Activated naive CD4-positive, alpha-beta T cell treated with anti-CD3 and anti-CD28 coated beads for 36 hours (primary cell): ENCODE results near the gene BEGAIN. TPM values are rescaled to one million over a fixed set of nuclear protein-coding genes. Genes with fewer than 3 reads are reported as not detected.

Experiments
- CTCF ChIA-PET: fragments of 350-600 bp; sonication (Branson Sonifier 250); formaldehyde crosslinking; loops from one replicate; lab custom pipeline; 2021; ENCODE audit warnings: antibody characterized with exemption; lab: Charles Lee
- DNase-seq: peaks from one replicate; pipeline ENCODE4 v3.0.0-alpha.2; 2020
- H3K27ac Mint-ChIP-seq: one replicate; pipeline ENCODE4 v1.8.0; 2021; ENCODE audit warnings: mild to moderate bottlenecking, mixed read lengths
- H3K27me3 Mint-ChIP-seq: one replicate; pipeline ENCODE4 v1.8.0; 2021; ENCODE audit warnings: low read depth, mixed read lengths
- H3K36me3 Mint-ChIP-seq: one replicate; pipeline ENCODE4 v1.8.0; 2021; ENCODE audit warnings: low read depth, mixed read lengths
- H3K4me1 Mint-ChIP-seq: one replicate; pipeline ENCODE4 v1.8.0; 2021; ENCODE audit warnings: low read depth, mixed read lengths
- H3K4me3 Mint-ChIP-seq: one replicate; pipeline ENCODE4 v1.8.0; 2021; ENCODE audit warnings: mild to moderate bottlenecking, moderate library complexity, mixed read lengths
- H3K9me3 Mint-ChIP-seq: one replicate; pipeline ENCODE4 v1.8.0; 2021; ENCODE audit warnings: mixed read lengths
- intact Hi-C: fragments of 100-400 bp; cut with micrococcal nuclease; formaldehyde crosslinking; loops from one replicate; pipeline ENCODE4 v1.15.1; 2023
- total RNA-seq, 2 experiments: library from RNA; stranded (reverse); gene quantifications; one replicate each; pipeline ENCODE4 v1.2.3, GENCODE V29; 2021

BEGAIN gene
- total RNA-seq, 2 experiments from 2014 or later = 5.0 to 5.6 TPM

DNA sequence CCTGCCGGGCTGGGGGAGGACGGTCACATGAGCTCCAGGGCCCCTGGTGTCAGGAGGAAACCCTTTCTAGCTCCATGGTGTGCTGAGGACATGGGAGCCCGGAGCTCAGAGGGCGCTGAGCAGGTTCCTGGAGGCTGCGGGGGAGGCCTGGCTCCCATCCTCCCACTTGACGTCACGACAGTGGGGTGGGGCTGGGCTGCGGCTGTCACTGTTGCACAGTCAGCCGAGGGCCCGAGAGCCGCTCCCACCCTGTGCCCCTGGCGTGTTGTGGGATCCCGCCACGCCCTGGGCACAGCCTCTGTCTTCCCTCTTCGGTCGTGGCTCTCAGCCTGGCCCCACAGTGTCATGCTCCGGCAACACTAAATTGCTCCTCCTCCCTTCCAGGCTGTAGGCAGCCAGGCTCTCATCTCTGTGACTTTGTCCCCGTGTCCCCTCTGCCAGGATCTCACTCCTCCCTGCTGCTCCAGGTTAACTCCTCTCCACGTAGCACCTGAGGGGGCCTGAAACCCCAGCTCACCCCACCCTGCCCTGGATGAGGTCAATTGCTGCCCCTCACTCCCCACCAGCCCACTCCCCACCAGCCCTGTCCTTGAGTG is 33.0 kb downstream of the BEGAIN start:
- no peaks in the 10 kb centered on the region for H3K27me3 Mint-ChIP-seq
- no peaks in the 10 kb centered on the region for H3K36me3 Mint-ChIP-seq
- intact Hi-C loops = no loop called here
- H3K27ac Mint-ChIP-seq = no peak overlapping the region
- H3K4me3 Mint-ChIP-seq = no peak overlapping the region
- H3K4me1 Mint-ChIP-seq = peaks cover 6% of the 10 kb centered on the region
- CTCF ChIA-PET = no interaction called here
- no peaks in the 10 kb centered on the region for H3K9me3 Mint-ChIP-seq
- peak; percentile 38 for DNase-seq

DNA sequence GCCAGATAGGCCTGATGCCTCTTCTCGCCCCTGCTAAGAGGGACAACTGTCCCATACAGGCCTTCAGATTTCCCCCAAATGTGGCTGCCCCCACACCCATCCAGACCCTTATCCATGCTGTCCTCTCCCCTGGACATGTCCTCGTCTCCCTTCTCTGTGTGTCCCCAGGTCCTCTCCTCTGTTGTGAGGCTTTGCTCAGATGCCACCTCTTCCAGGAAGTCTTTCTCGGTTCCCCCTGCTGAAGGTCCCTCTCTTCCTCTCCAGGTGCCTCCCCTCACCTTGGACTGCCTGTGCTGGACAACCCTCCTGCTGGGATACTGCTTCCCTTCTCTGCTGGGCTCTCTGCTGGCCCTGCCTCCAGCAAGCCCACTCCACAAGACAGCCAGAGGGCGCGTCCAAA is 33.7 kb downstream of the BEGAIN start:
- Mint-ChIP-seq H3K27me3 (no peaks in the 10 kb centered on the region), H3K36me3 (no peaks in the 10 kb centered on the region), H3K4me1 (peaks cover 9% of the 10 kb centered on the region), H3K27ac (no peak overlapping the region), H3K9me3 (no peaks in the 10 kb centered on the region), H3K4me3 (no peak overlapping the region)
- intact Hi-C loops = no loop called here
- CTCF ChIA-PET = no interaction called here
- no peak for DNase-seq

DNA sequence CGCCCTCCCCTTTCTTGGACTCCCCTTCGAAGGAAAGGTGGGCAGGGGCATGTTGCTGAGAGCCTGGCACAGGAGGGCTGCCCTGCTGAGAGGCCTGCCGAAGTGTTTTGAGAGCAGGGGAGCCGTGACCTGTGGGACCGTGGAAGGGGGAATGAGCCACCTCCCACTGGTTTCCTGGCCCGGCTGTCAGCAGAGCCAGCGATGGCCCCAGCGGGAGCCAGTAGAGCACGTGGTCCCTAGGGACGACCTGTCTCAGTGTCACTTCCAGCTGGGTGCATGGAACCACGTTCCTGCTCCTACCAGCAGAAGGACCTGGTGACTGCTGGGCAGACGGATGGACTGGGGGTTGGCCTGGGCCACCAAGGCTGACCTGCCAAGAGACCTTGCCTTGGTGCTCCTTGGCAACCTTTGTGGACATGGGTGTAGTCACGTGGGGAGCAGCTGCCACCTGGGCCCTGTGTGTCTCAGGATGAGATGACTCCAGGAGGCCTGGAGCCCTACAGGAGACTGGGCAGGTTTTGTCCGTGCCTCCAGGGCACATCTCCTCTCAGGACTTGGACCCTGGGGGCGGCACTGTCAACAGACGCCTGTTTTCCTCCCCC is 34.6 kb downstream of the BEGAIN start:
- H3K9me3 Mint-ChIP-seq = no peaks in the 10 kb centered on the region
- no peak overlapping the region for H3K4me3 Mint-ChIP-seq
- intact Hi-C loops = no loop called here
- no peak for DNase-seq
- peaks cover 12% of the 10 kb centered on the region for H3K4me1 Mint-ChIP-seq
- H3K27me3 Mint-ChIP-seq = no peaks in the 10 kb centered on the region
- no peak overlapping the region for H3K27ac Mint-ChIP-seq
- H3K36me3 Mint-ChIP-seq = no peaks in the 10 kb centered on the region
- CTCF ChIA-PET = no interaction called here

DNA sequence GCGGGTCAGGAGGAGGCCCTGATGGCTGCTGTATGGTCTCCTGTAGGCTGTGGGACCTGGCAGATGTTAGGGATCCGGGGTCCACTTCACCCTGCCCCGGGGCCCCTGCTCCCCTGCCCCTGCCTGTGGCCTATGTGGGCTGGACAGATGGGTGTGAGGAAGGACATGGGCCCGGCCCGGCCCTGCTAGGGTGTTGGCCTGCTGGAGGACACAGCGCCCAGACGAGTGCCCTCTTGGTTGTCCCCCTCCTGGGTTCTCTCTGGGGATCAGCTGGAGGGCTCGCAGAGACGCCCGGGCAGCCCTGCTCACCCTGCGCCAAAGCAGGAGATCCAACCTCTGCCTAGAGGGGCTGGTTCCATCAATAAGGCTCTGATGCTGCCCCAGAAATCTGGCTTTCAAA is 36.2 kb downstream of the BEGAIN start:
- no peaks in the 10 kb centered on the region for H3K36me3 Mint-ChIP-seq
- H3K9me3 Mint-ChIP-seq = no peaks in the 10 kb centered on the region
- H3K4me3 Mint-ChIP-seq = no peak overlapping the region
- intact Hi-C loops = no loop called here
- CTCF ChIA-PET = no interaction called here
- no peak for DNase-seq
- H3K4me1 Mint-ChIP-seq = peaks cover 21% of the 10 kb centered on the region
- H3K27ac Mint-ChIP-seq = no peak overlapping the region
- no peaks in the 10 kb centered on the region for H3K27me3 Mint-ChIP-seq

DNA sequence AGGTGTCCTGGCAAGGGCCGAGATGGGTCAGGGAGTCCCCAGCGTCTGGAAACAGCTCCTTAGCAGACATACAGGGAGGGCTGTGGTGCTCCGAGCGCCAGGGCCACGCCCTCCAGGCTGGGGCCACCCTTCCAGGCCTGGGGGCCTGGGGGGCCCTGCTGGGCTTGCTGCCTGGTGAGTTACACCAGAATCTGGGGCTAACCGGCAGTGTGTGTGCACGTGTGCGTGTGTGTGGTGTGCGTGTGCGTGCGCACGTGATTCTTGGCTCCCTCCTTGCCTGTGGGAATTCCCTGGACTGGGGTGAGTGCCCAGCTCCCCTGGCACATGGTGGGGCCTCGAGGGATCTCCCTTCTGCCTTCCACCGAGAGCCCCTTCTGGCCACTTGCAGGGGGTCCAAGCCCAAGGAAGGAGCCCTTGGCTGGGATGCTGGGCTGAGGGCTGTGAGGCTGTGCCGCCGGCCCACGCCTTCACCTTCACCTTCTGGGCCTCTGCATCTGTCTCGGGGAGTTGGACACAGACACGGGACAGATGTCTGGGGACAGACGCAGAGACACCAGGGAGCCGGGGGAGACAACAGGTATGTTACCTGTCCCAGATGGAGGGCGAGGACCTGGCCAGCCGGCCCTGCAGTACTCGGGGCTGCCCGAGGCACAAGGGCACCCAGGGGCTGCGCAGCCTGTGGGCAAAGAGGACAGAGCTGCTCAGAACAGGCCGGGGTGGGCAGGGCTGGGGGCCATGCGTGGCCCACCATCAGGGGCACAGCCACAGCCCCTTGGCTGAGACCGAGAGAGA is 37.2 kb downstream of the BEGAIN start:
- no peak overlapping the region for H3K27ac Mint-ChIP-seq
- H3K4me1 Mint-ChIP-seq = peaks cover 26% of the 10 kb centered on the region
- no peak overlapping the region for H3K4me3 Mint-ChIP-seq
- DNase-seq = no peak
- H3K9me3 Mint-ChIP-seq = no peaks in the 10 kb centered on the region
- no peaks in the 10 kb centered on the region for H3K36me3 Mint-ChIP-seq
- CTCF ChIA-PET = no interaction called here
- intact Hi-C loops = loop anchor here (5.0 kb wide), 1 partner anchor 37 kb away; the partner anchor contains the start of gene BEGAIN
- H3K27me3 Mint-ChIP-seq = no peaks in the 10 kb centered on the region

DNA sequence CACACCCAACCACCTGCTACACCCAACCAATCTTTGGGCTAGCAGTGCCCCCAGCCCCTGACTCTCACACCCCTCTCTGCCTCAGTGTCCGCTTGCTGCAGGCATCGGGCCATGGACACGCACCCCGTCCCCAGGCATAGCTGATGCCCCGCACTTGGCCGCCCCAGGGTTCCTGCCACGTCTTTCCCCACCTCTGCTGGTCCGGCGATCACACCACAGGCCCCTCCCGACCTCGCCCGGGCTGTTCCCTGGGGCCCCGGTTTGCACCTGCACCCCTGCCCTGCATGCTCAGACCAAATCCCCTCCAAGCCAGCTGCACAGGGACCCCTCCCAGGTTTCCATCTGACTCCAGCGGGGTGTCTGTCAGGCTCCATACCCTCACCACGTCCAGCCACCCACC is 38.3 kb downstream of the BEGAIN start:
- peaks cover 26% of the 10 kb centered on the region for H3K4me1 Mint-ChIP-seq
- H3K36me3 Mint-ChIP-seq = no peaks in the 10 kb centered on the region
- no peak for DNase-seq
- intact Hi-C loops = loop anchor here (5.0 kb wide), 1 partner anchor 38 kb away; the partner anchor contains the start of gene BEGAIN
- H3K9me3 Mint-ChIP-seq = no peaks in the 10 kb centered on the region
- CTCF ChIA-PET = interaction anchor here (0.8 to 1.5 kb wide), 2 partner anchors 8 to 97 kb away, joined by 4 read pairs; no protein-coding TSS in a partner anchor
- no peaks in the 10 kb centered on the region for H3K27me3 Mint-ChIP-seq
- H3K4me3 Mint-ChIP-seq = no peak overlapping the region
- no peak overlapping the region for H3K27ac Mint-ChIP-seq

DNA sequence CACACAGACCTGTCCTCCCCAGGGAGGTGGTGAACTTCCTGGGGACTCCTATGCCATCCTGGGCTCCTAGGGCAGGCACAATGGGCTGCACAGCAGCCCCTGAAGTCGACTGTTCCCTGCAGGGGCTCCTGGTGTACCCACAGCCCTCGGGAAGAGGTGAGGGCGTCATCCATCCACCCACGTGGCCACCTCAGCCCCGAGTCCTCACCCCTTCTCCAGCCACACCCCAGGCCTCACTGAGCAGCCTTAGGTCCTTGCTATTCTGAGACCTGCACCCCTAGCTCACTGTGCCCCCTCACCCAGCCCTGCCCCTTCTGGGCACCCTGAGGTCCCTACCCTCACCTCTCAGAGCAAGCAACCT is 38.9 kb downstream of the BEGAIN start:
- Mint-ChIP-seq H3K36me3 (no peaks in the 10 kb centered on the region), H3K4me3 (no peak overlapping the region), H3K9me3 (no peaks in the 10 kb centered on the region), H3K27ac (no peak overlapping the region), H3K4me1 (peaks cover 26% of the 10 kb centered on the region), H3K27me3 (no peaks in the 10 kb centered on the region)
- CTCF ChIA-PET = interaction anchor here (0.8 to 1.5 kb wide), 2 partner anchors 8 to 98 kb away, joined by 4 read pairs; no protein-coding TSS in a partner anchor
- intact Hi-C loops = loop anchor here (5.0 kb wide), 1 partner anchor 39 kb away; the partner anchor contains the start of gene BEGAIN
- no peak for DNase-seq

DNA sequence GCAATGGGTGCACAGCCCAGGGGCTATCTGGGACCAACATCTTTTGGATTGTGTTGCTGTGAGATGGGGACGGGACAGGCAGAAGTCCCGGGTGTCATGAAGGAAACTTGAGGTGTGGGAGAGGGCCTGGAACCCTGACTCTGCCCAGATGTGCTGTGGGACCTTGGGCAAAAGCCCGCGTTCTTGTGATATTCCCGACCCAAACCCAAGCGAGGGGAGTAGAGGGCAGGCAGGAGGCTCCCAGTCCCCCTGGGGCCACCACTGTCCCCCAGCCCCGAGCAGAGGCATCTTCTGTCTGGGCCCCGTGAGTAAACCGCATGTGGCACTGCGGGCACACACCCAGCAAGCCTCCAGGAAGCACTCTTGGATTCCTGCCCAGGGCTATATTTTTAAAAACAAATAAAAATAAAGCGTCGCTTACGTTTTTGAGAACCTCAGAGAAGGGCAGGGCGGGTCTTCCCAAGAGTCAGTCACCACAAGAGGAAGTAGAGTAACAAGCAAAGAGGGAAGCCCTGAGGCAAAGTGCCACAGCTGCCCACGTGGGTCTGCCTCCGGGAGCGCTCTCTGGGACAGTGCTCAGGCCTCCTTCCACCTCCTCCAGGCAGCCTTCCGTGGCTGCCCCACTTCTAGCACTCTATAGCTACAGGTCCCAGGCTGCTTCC is 39.5 kb downstream of the BEGAIN start:
- DNase-seq = peak; percentile 64
- Mint-ChIP-seq H3K36me3 (no peaks in the 10 kb centered on the region), H3K4me3 (peak overlapping the region; percentile 84), H3K9me3 (no peaks in the 10 kb centered on the region), H3K4me1 (peaks cover 26% of the 10 kb centered on the region), H3K27ac (no peak overlapping the region), H3K27me3 (no peaks in the 10 kb centered on the region)
- CTCF ChIA-PET = interaction anchor here (1.1 to 1.5 kb wide), 2 partner anchors 98 kb away, joined by 4 read pairs; no protein-coding TSS in a partner anchor
- intact Hi-C loops = loop anchor here (2.0 to 5.0 kb wide), 3 partner anchors 40 to 165 kb away; partner anchors contain the start of gene BEGAIN

DNA sequence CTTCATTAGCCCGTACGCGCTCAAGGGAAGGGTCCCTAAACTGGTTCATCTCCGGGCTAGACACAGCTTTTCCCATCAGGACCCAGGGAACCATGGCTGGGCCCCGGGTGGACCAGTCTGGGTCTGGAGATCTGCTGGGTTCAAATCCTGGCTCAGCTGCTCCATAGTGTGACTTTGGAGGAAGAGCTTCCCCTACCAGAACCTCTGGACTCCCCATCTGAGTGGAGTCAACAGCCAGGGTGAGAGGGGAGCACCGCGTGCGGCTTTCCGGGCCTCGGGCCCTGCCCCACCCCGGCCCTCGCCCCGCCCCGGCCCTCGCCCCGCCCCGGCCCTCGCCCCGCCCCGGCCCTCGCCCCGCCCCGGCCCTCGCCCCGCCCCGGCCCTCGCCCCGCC is 41.2 kb downstream of the BEGAIN start:
- peak overlapping the region; percentile 42 for H3K4me3 Mint-ChIP-seq
- H3K27me3 Mint-ChIP-seq = no peaks in the 10 kb centered on the region
- CTCF ChIA-PET = interaction anchor here (0.7 to 2.0 kb wide), 2 partner anchors 100 to 236 kb away, joined by 4 to 9 read pairs; no protein-coding TSS in a partner anchor
- no peak for DNase-seq
- H3K4me1 Mint-ChIP-seq = peaks cover 26% of the 10 kb centered on the region
- H3K27ac Mint-ChIP-seq = no peak overlapping the region
- intact Hi-C loops = loop anchor here (2.0 to 5.0 kb wide), 3 partner anchors 41 to 163 kb away; partner anchors contain the start of gene BEGAIN
- no peaks in the 10 kb centered on the region for H3K9me3 Mint-ChIP-seq
- H3K36me3 Mint-ChIP-seq = no peaks in the 10 kb centered on the region

DNA sequence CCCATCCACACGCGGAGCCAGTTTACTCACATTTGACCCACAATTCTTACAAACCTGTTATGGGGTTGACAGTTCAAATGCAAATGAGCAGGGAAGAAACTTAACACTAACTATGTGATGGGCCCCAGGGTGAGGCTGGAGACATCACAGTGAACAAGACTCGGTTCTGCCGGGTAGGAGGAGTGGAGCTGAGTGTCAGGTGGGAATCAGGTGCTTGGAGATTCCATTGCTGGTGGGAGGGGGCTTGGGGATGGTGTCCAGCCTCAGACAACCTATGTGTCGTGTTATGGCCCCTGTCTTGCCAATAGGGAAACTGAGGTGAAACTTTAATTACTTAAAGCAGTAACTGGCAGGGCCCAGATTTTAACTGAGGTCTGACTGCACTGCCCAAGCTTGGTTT is 41.9 kb downstream of the BEGAIN start:
- intact Hi-C loops = loop anchor here (5.0 kb wide), 1 partner anchor 42 kb away; the partner anchor contains the start of gene BEGAIN

DNA sequence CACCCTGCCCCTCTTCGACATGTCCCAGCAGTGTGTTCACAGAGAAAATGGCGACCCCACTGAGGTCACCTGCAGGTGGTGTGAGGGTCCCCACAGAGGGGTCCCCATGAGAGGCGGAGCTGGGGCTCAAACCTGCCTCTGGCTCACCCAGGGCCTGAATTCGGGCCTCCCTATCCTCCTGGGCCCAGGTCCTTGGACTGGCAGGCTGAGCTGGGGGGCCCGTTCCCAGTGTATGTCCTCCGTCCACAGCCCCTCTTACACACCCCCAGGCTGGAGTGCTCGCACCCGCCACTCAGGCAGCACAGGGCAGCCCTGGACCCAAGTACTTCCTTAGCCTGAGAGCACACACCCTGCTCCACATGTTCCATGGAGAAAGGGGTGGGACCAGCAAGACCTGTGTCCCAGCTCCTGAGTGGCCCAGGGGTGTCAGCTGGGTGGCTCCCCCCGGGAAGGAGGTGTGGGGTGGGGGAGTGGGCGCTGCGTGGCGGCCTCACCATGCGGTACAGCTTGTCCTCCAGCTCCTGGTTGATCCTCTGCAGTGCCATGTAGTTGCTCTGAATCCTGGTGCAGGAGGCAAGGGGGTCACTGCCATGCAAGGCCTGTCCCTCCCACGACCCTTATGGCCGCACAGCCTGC is 42.6 kb downstream of the BEGAIN start:
- no peak overlapping the region for H3K27ac Mint-ChIP-seq
- no peak for DNase-seq
- CTCF ChIA-PET = interaction anchor here (0.5 to 2.0 kb wide), 2 partner anchors 101 to 1933 kb away, joined by 3 to 9 read pairs; no protein-coding TSS in a partner anchor
- no peak overlapping the region for H3K4me3 Mint-ChIP-seq
- intact Hi-C loops = loop anchor here (5.0 kb wide), 1 partner anchor 43 kb away; the partner anchor contains the start of gene BEGAIN
- H3K4me1 Mint-ChIP-seq = peaks cover 26% of the 10 kb centered on the region
- H3K9me3 Mint-ChIP-seq = no peaks in the 10 kb centered on the region
- no peaks in the 10 kb centered on the region for H3K36me3 Mint-ChIP-seq
- H3K27me3 Mint-ChIP-seq = no peaks in the 10 kb centered on the region

More for the DNA sequence above, 41.9 kb downstream of the BEGAIN start:
- Mint-ChIP-seq H3K4me3 (no peak overlapping the region), H3K9me3 (no peaks in the 10 kb centered on the region), H3K4me1 (peaks cover 26% of the 10 kb centered on the region), H3K27me3 (no peaks in the 10 kb centered on the region), H3K27ac (no peak overlapping the region), H3K36me3 (no peaks in the 10 kb centered on the region)
- CTCF ChIA-PET = interaction anchor here (2.0 kb wide), 1 partner anchor 101 kb away, joined by 9 read pairs; no protein-coding TSS in a partner anchor
- no peak for DNase-seq
